AG04450 (cell line): ENCODE measurements around the gene DNMT3A. TPM values are rescaled to one million over a fixed set of nuclear protein-coding genes. Genes with fewer than 3 reads are reported as not detected.

Experiments
- CTCF ChIA-PET: fragments of 300-600, 350-600 bp; formaldehyde crosslinking; extraction: SDS; loops from one replicate; lab custom pipeline; 2022; ENCODE audit warnings: antibody characterized with exemption, inconsistent platforms; lab: Charles Lee
- POLR2A ChIA-PET: fragments of 350-600 bp; formaldehyde crosslinking; extraction: SDS; loops from one replicate; lab custom pipeline; 2021; ENCODE audit warnings: antibody characterized with exemption, inconsistent platforms; lab: Yijun Ruan, JAX
- DNase-seq: peaks from one replicate; pipeline ENCODE4 v3.0.0-alpha.2; 2011; ENCODE audit warnings: low read depth, low spot score
- H3K27ac ChIP-seq: one replicate; pipeline ENCODE4 v1.5.1; 2012; ENCODE audit warnings: low read depth, low read length, control low read depth
- H3K27me3 ChIP-seq: one replicate; pipeline ENCODE4 v1.6.0; 2012; ENCODE audit warnings: low read length; ENCODE audit not compliant: control insufficient read depth, insufficient read depth
- H3K4me3 ChIP-seq: 2 replicates; pipeline ENCODE4 v1.5.1; 2011; ENCODE audit warnings: mild to moderate bottlenecking, low read depth, low read length, control low read depth
- H3K9me3 ChIP-seq: 2 replicates; pipeline ENCODE4 v1.5.1; 2012; ENCODE audit warnings: low read length; ENCODE audit not compliant: control insufficient read depth, insufficient read depth
- CTCF ChIP-seq: IDR thresholded peaks from 2 replicates; pipeline ENCODE4 v1.5.1; 2011; ENCODE audit warnings: low read depth, low read length, control low read depth, inconsistent platforms
- polyA plus RNA-seq: library from polyadenylated mRNA; depleted of rRNA; stranded (reverse); fragments of >200 nt; gene quantifications from 2 replicates; pipeline ENCODE4 v1.2.3, GENCODE V29; 2011

Gene DNMT3A
- polyA plus RNA-seq, 1 experiment: 4.1 TPM

- ChIA-PET POLR2A (no interaction called here), CTCF (no interaction called here)
- Histone ChIP-seq H3K4me3 (no peak overlapping the region), H3K27ac (no peak overlapping the region), H3K9me3 (no peaks in the 10 kb centered on the region), H3K27me3 (no peaks in the 10 kb centered on the region)
- TF ChIP-seq CTCF: no peak
- no peak for DNase-seq
Observed at GRCh38 chr2:25198576-25198975, 143.1 kb downstream of the DNMT3A start.

GRCh38 chr2:25198209-25198525, 143.6 kb downstream of the DNMT3A start:
- H3K27me3 ChIP-seq: no peaks in the 10 kb centered on the region
- H3K4me3 ChIP-seq: no peak overlapping the region
- no peak for TF ChIP-seq CTCF
- H3K27ac ChIP-seq: no peak overlapping the region
- ChIA-PET POLR2A (no interaction called here), CTCF (interaction anchor here (1.5 to 4.9 kb wide), 2 partner anchors 9 to 221 kb away, joined by 6 to 90 read pairs; no protein-coding TSS in a partner anchor)
- no peak for DNase-seq
- H3K9me3 ChIP-seq: no peaks in the 10 kb centered on the region

GRCh38 chr2:25197336-25198208, 144.2 kb downstream of the DNMT3A start:
- no peaks in the 10 kb centered on the region for H3K9me3 ChIP-seq
- ChIA-PET CTCF (interaction anchor here (0.6 to 4.9 kb wide), 10 partner anchors 9 to 375 kb away, joined by 3 to 90 read pairs (median 6); no protein-coding TSS in a partner anchor), POLR2A (no interaction called here)
- no peak overlapping the region for H3K4me3 ChIP-seq
- no peak overlapping the region for H3K27ac ChIP-seq
- no peak for TF ChIP-seq CTCF
- DNase-seq: no peak
- no peaks in the 10 kb centered on the region for H3K27me3 ChIP-seq

- POLR2A ChIA-PET: no interaction called here
- Histone ChIP-seq H3K27ac (no peak overlapping the region), H3K9me3 (no peaks in the 10 kb centered on the region), H3K4me3 (no peak overlapping the region), H3K27me3 (no peaks in the 10 kb centered on the region)
- no peak for DNase-seq
- TF ChIP-seq CTCF: no peak
- CTCF ChIA-PET: interaction anchor here (0.8 to 4.9 kb wide), 3 partner anchors 11 to 617 kb away, joined by 4 to 90 read pairs (median 9); no protein-coding TSS in a partner anchor
Observed at GRCh38 chr2:25194576-25195122, 147.1 kb downstream of the DNMT3A start.

- H3K27me3 ChIP-seq: peaks cover 19% of the 10 kb centered on the region
- H3K27ac ChIP-seq: no peak overlapping the region
- TF ChIP-seq CTCF: no peak
- POLR2A ChIA-PET: interaction anchor here (0.6 kb wide), 1 partner anchor 511 kb away, joined by 10 read pairs; no protein-coding TSS in a partner anchor
- no peak overlapping the region for H3K4me3 ChIP-seq
- CTCF ChIA-PET: no interaction called here
- H3K9me3 ChIP-seq: no peaks in the 10 kb centered on the region
- no peak for DNase-seq
Observed at GRCh38 chr2:25190536-25190935, 151.2 kb downstream of the DNMT3A start.
